ENCODE results near the gene SYVN1.

DNA sequence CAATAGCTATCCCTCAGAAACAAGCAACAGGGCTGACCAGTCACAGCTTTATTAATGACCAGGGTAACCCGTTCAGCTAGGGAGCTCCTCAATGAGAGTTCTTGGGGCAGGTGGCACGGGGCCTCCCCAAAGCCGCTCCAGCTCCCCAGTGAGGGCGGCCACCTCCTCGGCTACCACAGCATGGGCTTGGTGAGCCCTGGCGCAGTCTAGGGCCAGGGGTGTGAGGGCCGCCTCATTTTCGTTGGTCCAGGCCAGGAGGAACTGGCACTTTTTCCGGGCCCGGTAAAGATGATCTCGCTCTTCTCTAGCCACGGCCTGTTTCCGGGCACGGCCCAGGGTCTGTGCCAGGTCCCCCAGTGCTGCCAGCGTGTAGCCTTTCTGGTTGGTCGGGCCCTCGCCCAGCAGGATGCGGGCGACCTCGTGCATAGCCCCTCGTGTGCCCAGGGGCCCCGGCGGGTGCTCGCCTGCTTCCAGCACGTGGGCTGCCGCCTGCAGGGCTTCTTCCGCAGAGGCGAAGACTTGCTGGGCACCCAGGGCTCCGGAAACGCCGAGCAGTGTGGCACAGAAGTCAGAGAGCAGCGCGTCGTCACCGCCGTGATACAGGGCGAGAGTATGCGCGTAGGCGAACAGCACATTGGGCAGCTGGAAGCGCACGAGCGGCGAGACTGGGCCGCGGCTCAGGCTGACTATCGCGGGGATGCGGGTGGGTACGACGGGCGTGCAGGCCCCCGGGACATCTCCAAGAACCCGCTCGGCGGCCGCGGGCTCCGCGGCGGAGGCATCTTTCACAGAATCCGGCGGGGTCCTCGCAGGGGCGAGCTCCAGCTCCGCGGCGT, 17.7 kb downstream of the SYVN1 start:
- TF ChIP-seq POLR2A (IDR thresholded peaks at IDR 0.05) (no peak), EP300 (IDR thresholded peaks at IDR 0.05) (no peak), POLR2AphosphoS5 (IDR thresholded peaks at IDR 0.05) (no peak)
- TF ChIP-seq, protein P1, sequence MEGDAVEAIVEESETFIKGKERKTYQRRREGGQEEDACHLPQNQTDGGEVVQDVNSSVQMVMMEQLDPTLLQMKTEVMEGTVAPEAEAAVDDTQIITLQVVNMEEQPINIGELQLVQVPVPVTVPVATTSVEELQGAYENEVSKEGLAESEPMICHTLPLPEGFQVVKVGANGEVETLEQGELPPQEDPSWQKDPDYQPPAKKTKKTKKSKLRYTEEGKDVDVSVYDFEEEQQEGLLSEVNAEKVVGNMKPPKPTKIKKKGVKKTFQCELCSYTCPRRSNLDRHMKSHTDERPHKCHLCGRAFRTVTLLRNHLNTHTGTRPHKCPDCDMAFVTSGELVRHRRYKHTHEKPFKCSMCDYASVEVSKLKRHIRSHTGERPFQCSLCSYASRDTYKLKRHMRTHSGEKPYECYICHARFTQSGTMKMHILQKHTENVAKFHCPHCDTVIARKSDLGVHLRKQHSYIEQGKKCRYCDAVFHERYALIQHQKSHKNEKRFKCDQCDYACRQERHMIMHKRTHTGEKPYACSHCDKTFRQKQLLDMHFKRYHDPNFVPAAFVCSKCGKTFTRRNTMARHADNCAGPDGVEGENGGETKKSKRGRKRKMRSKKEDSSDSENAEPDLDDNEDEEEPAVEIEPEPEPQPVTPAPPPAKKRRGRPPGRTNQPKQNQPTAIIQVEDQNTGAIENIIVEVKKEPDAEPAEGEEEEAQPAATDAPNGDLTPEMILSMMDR (IDR thresholded peaks at IDR 0.05), result no peak
